WERI-Rb-1 (cell line): ENCODE results near the gene CBR4.

Source experiments
- DNase-seq: peaks from one replicate; pipeline ENCODE4 v3.0.0-alpha.2; 2020
- H3K27ac ChIP-seq: fragments of 250-450 bp; sonication (Bioruptor Pico); 2 replicates; pipeline ENCODE4 v1.5.1; 2020; ENCODE audit warnings: mild to moderate bottlenecking, moderate library complexity
- H3K27me3 ChIP-seq: fragments of 250-450 bp; sonication (Bioruptor Pico); 2 replicates; pipeline ENCODE4 v1.5.1; 2021; ENCODE audit warnings: mild to moderate bottlenecking, low read depth, moderate library complexity; ENCODE audit not compliant: insufficient read depth, severe bottlenecking
- H3K36me3 ChIP-seq: fragments of 250-450 bp; sonication (Bioruptor Pico); 2 replicates; pipeline ENCODE4 v1.5.1; 2020; ENCODE audit warnings: mild to moderate bottlenecking, moderate library complexity
- H3K4me3 ChIP-seq: 2 replicates; pipeline ENCODE4 v1.5.1; 2011; ENCODE audit warnings: low read depth, mild to moderate bottlenecking, control low read depth, low read length
- H3K9me3 ChIP-seq: fragments of 250-450 bp; sonication (Bioruptor Pico); 2 replicates; pipeline ENCODE4 v1.5.1; 2021; ENCODE audit warnings: mild to moderate bottlenecking, moderate library complexity; ENCODE audit not compliant: severe bottlenecking
- TF ChIP-seq, protein P1 (sequence below): IDR thresholded peaks from 2 replicates; pipeline ENCODE4 v1.5.1; 2011; ENCODE audit warnings: low read depth, mild to moderate bottlenecking, control low read depth, inconsistent platforms, low read length

Gene CBR4

DNA sequence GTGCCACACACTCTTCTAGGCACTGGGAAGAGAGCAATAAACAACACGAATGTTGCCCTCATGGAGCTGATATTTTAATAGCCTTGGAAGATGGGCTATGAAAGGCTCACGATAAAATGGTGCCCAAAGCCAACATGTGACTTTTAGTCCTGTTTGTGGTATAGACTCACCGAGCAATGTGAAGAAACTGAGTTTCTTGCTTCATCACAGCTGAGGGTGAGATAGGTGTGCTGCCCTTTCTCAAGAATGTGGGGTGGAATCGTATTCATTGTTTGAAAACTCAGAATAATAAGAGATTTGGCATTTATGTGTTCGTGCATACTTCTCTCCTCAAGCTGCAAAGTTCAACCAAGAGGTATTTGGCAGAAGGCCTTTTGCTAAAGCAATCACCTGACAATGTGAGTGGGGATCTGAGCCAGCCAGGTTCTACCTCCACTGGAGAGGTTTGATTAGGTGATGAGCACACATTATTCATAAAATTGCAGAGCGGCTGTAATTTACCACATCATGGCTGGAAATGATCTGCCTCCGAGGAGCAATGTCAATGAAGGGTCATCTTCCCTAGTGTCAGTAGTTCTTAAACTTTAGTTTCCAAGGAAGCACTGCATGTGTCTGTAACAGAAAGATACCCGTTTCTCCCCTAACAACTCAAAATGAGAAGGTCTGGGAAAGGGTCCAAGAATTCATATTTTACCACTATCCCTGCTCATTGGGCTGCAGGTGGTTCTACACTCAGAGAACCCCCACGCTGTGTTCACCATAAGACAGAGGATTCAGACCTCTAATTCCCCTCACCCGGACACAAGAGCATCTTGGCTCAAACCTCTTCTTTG is 41.9 kb upstream of the CBR4 start:
- TF ChIP-seq, protein P1, sequence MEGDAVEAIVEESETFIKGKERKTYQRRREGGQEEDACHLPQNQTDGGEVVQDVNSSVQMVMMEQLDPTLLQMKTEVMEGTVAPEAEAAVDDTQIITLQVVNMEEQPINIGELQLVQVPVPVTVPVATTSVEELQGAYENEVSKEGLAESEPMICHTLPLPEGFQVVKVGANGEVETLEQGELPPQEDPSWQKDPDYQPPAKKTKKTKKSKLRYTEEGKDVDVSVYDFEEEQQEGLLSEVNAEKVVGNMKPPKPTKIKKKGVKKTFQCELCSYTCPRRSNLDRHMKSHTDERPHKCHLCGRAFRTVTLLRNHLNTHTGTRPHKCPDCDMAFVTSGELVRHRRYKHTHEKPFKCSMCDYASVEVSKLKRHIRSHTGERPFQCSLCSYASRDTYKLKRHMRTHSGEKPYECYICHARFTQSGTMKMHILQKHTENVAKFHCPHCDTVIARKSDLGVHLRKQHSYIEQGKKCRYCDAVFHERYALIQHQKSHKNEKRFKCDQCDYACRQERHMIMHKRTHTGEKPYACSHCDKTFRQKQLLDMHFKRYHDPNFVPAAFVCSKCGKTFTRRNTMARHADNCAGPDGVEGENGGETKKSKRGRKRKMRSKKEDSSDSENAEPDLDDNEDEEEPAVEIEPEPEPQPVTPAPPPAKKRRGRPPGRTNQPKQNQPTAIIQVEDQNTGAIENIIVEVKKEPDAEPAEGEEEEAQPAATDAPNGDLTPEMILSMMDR, result no peak

DNA sequence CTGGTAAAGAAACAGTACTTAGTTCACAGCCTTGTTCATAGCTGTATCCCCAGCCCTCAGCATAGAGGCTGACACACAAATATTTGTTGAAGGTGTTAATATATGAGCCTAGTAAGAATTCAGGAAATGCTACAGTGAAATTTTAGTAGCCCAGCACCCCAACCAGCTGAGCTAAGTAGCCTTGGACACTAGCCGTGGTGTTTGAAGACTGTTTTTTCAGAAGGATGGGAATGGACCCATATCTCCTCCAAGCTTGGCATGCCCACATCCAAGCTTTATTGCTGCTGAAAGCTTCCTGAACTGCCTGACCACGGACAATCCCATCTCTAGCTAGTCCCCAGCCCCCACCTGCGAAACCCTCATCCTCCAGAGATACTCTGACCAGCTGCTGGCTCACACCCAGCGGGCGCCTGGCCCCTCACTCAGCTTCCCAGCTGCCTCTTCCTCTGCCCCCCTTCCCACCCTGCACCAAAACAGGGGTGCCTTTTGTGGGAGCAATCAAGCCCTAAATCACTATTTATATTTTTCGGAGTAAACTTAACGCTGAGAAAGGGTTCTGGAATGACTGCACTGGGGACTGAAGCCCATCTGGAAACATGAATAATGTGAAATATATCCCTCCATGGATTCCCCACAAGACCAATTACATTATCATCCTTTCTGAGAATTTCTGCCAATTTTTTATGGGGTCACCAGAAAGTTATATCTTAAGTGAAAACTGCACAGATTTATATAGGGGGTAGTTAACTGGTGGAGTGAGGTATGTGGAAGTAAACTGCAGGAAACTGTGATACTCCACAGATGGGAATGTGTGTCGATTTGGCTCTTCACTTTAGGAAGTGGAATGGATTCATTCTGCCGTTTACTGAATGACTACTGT is 41.1 kb upstream of the CBR4 start:
- DNase-seq, result no peak
- Histone ChIP-seq H3K9me3 (no peaks in the 10 kb centered on the region), H3K36me3 (no peaks in the 10 kb centered on the region), H3K27me3 (no peaks in the 10 kb centered on the region), H3K4me3 (no peak overlapping the region), H3K27ac (no peak overlapping the region)
- TF ChIP-seq, protein P1, result no peak

More for the DNA sequence above, 41.9 kb upstream of the CBR4 start:
- Histone ChIP-seq H3K9me3 (no peaks in the 10 kb centered on the region), H3K4me3 (no peak overlapping the region), H3K27me3 (no peaks in the 10 kb centered on the region), H3K36me3 (no peaks in the 10 kb centered on the region), H3K27ac (no peak overlapping the region)
- no peak for DNase-seq

DNA sequence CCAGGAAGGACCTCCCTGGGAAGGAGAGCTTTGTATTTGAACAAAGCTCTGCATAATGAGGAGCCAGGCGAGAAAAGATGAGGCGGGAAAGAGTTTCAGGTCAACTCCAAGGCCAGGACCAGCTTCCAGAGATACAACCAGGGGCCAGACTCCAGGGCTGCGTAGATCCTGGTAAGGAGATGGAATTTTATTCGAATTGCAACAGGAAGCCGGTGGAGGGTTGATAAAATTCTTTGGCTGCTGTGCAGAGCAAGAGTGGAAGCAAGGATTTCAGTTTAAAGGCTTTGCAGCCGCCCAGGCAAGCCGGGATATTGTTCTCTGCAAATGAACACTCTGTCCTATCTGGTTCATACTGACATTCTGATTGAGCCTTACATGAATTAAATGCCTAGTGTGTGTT is 40.2 kb upstream of the CBR4 start:
- no peaks in the 10 kb centered on the region for H3K27me3 ChIP-seq
- H3K9me3 ChIP-seq, result no peaks in the 10 kb centered on the region
- H3K4me3 ChIP-seq, result no peak overlapping the region
- no peaks in the 10 kb centered on the region for H3K36me3 ChIP-seq
- H3K27ac ChIP-seq, result no peak overlapping the region
- no peak for DNase-seq
- TF ChIP-seq, protein P1, result no peak

DNA sequence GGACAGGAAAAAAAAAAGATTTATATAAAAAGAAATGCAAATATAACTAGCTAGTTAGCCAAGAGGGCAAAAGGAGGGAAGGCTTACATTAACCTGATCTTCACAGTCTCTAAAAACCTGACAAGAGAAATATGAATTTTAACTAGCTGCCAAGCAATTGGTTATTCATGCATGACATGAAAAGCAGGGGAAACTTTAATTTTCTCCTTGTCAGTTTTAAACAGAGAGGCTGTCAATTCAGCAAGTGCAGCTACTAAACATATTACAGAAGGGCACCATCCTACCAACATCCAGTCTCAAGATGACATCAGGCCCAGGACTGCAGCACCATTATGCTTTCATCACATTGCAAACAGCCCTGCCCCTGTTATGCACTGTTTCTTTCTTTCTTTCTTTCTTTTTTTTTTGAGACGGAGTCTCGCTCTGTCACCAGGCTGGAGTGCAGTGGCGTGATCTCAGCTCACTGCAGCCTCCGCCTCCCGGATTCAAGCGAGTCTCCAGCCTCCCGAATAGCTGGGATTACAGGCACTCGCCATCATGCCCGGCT is 38.9 kb upstream of the CBR4 start:
- Histone ChIP-seq H3K36me3 (no peaks in the 10 kb centered on the region), H3K27ac (no peak overlapping the region), H3K4me3 (no peak overlapping the region), H3K27me3 (no peaks in the 10 kb centered on the region), H3K9me3 (no peaks in the 10 kb centered on the region)
- no peak for DNase-seq
- TF ChIP-seq, protein P1, result no peak

DNA sequence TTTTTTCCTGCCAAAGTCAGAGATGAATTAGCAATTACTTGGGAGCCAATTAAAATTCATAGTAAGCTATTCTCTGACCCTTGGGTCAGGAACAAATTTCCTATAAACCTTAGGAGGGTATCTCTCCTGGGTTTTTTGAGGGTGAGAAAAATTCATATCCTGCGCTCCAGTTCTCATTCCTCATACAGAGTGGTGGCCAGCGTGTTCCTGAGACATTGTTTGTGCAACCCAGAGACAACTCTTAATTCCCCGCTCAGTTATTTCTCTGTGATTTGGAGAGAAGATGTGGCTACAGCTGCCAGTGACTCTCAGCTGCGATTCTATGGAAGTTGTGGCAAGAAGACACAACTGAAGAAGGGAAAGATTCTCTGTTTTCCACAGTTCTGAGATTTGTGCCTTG is 37.9 kb upstream of the CBR4 start:
- TF ChIP-seq, protein P1, result no peak
- H3K27ac ChIP-seq, result no peak overlapping the region
- H3K27me3 ChIP-seq, result no peaks in the 10 kb centered on the region
- no peaks in the 10 kb centered on the region for H3K36me3 ChIP-seq
- DNase-seq, result no peak
- H3K4me3 ChIP-seq, result no peak overlapping the region
- no peaks in the 10 kb centered on the region for H3K9me3 ChIP-seq
